Activated T-helper 17 cell treated with anti-CD3 and anti-CD28 coated beads, Interleukin-2, amount 50 U/mL, for 72 hours (primary cell): ENCODE data around the gene FAM13A. TPM values are rescaled to one million over a fixed set of nuclear protein-coding genes. Genes with fewer than 3 reads are reported as not detected.
"Not testable (repeated sequence)": the region's sequence is repeated elsewhere in the genome, so short reads cannot be mapped to it uniquely, and the experiment has no call there.

Experiments
- ATAC-seq: fragments of 150-1000 bp; cut with Tn5 transposase; replicated peaks from 2 replicates; pipeline ENCODE4 v1.10.0; 2021; ENCODE audit warnings: mild to moderate bottlenecking, moderate library complexity
- H3K27ac Mint-ChIP-seq: one replicate; pipeline ENCODE4 v1.8.0; 2022; ENCODE audit warnings: mixed read lengths
- H3K27me3 Mint-ChIP-seq: one replicate; pipeline ENCODE4 v1.8.0; 2022; ENCODE audit warnings: mixed read lengths
- H3K36me3 Mint-ChIP-seq: one replicate; pipeline ENCODE4 v1.8.0; 2022; ENCODE audit warnings: low read depth, mild to moderate bottlenecking, mixed read lengths
- H3K4me1 Mint-ChIP-seq: one replicate; pipeline ENCODE4 v1.8.0; 2022; ENCODE audit warnings: mixed read lengths
- H3K4me3 Mint-ChIP-seq: one replicate; pipeline ENCODE4 v1.8.0; 2022; ENCODE audit warnings: mild to moderate bottlenecking, mixed read lengths
- H3K9me3 Mint-ChIP-seq: one replicate; pipeline ENCODE4 v1.8.0; 2022; ENCODE audit warnings: mixed read lengths
- total RNA-seq, 2 donors: library from RNA; stranded (reverse); gene quantifications; one replicate each; pipeline ENCODE4 v1.2.3, GENCODE V29; 2022

FAM13A gene
- total RNA-seq, 2 donors from 2014 or later: 6.7 to 91.4 TPM

- H3K9me3 Mint-ChIP-seq: no peaks in the 10 kb centered on the region
- H3K27me3 Mint-ChIP-seq: no peaks in the 10 kb centered on the region
- no peak overlapping the region for H3K27ac Mint-ChIP-seq
- no peaks in the 10 kb centered on the region for H3K36me3 Mint-ChIP-seq
- no peak overlapping the region for H3K4me3 Mint-ChIP-seq
- ATAC-seq: no peak
- peaks cover 5% of the 10 kb centered on the region for H3K4me1 Mint-ChIP-seq
These were observed 57.5 kb downstream of the FAM13A start for GRCh38 chr4:88999392-88999930.

DNA sequence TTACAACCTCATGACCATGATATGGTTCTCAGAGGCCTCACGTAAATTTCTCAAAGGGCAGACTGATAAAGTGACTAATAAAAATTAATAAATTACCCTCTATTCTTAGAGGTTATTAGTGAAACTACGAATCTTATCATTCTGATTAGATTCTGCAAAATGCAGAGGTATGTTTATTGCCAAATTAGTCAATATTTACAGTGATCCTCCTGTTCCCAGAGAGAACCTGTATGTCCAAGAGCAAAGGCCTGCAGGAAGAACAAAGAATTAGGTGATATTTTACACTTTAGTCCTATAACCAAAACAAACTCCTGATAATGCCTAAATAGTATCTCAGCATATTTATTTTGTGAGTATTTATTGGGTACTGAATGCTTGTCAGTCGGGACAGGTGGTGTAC, 58.1 kb downstream of the FAM13A start:
- H3K27ac Mint-ChIP-seq: no peak overlapping the region

GRCh38 chr4:88998001-88998400, 59.0 kb downstream of the FAM13A start:
- H3K4me1 Mint-ChIP-seq: peaks cover 5% of the 10 kb centered on the region
- no peaks in the 10 kb centered on the region for H3K27me3 Mint-ChIP-seq
- H3K36me3 Mint-ChIP-seq: no peaks in the 10 kb centered on the region
- no peak overlapping the region for H3K27ac Mint-ChIP-seq
- H3K4me3 Mint-ChIP-seq: no peak overlapping the region
- ATAC-seq: no peak
- H3K9me3 Mint-ChIP-seq: no peaks in the 10 kb centered on the region

More for the DNA sequence above, 58.1 kb downstream of the FAM13A start:
- Mint-ChIP-seq H3K36me3 (no peaks in the 10 kb centered on the region), H3K9me3 (no peaks in the 10 kb centered on the region), H3K4me3 (no peak overlapping the region), H3K27me3 (no peaks in the 10 kb centered on the region), H3K4me1 (peaks cover 5% of the 10 kb centered on the region)
- no peak for ATAC-seq

DNA sequence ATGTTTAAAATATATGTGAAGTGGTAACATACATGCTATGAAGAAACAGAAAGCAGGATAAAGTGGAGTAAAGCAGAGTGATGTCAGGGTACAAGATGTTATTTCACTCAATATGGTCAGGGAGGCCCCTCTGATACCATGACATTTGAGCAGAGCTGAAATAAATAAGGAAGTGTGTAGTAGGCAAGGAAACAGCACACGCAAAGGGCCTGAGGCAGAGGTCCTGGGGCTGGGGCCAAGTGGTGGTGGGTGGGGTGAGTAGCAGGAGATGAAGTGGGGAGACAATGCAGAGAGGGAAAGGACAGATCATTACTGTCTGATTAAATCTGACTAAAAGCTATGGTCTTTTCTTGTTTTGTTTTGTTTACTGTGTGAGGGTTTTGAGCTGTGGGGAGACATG, 61.1 kb downstream of the FAM13A start:
- Mint-ChIP-seq H3K9me3 (no peaks in the 10 kb centered on the region), H3K4me3 (no peak overlapping the region), H3K4me1 (peaks cover 3% of the 10 kb centered on the region), H3K27ac (peak overlapping the region; percentile 36), H3K27me3 (no peaks in the 10 kb centered on the region), H3K36me3 (no peaks in the 10 kb centered on the region)
- no peak for ATAC-seq

GRCh38 chr4:88995257-88995656, 61.7 kb downstream of the FAM13A start:
- not testable (repeated sequence) for H3K9me3 Mint-ChIP-seq, H3K36me3 Mint-ChIP-seq, H3K27ac Mint-ChIP-seq, ATAC-seq, H3K27me3 Mint-ChIP-seq, H3K4me1 Mint-ChIP-seq, H3K4me3 Mint-ChIP-seq

GRCh38 chr4:88993246-88993645, 63.7 kb downstream of the FAM13A start:
- Mint-ChIP-seq H3K27ac (no peak overlapping the region), H3K27me3 (no peaks in the 10 kb centered on the region), H3K9me3 (no peaks in the 10 kb centered on the region), H3K4me1 (no peaks in the 10 kb centered on the region), H3K4me3 (no peak overlapping the region), H3K36me3 (no peaks in the 10 kb centered on the region)
- ATAC-seq: no peak

DNA sequence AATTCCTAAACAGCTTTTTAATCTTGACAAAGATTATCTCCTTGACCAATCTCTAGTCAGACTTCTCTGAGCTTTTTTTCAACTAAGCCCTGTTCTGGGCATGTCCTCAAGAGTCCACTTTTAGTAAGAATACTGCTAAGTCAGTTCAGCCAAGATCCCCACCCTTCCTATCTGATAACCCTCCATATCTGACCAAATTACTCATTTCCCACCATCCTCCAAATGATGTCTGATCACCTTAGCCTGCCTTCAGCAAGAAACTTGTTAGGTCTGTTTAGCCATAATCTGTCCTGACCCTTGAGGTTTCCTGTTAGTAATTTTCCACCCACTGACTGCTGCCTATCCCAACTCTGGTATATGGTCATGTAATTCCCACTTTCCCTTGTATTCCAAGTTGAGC, 65.2 kb downstream of the FAM13A start:
- H3K4me3 Mint-ChIP-seq: no peak overlapping the region
- H3K27ac Mint-ChIP-seq: no peak overlapping the region
- H3K36me3 Mint-ChIP-seq: no peaks in the 10 kb centered on the region
- H3K4me1 Mint-ChIP-seq: no peaks in the 10 kb centered on the region
- no peaks in the 10 kb centered on the region for H3K27me3 Mint-ChIP-seq
- H3K9me3 Mint-ChIP-seq: no peaks in the 10 kb centered on the region
- no peak for ATAC-seq

- Mint-ChIP-seq H3K4me3 (no peak overlapping the region), H3K9me3 (no peaks in the 10 kb centered on the region), H3K4me1 (no peaks in the 10 kb centered on the region), H3K36me3 (no peaks in the 10 kb centered on the region), H3K27me3 (no peaks in the 10 kb centered on the region), H3K27ac (no peak overlapping the region)
- ATAC-seq: no peak
These were observed 67.0 kb downstream of the FAM13A start for GRCh38 chr4:88989990-88990389.

GRCh38 chr4:88985088-88985773, 71.8 kb downstream of the FAM13A start:
- Mint-ChIP-seq H3K36me3 (no peaks in the 10 kb centered on the region), H3K9me3 (no peaks in the 10 kb centered on the region), H3K4me3 (no peak overlapping the region), H3K4me1 (no peaks in the 10 kb centered on the region), H3K27ac (no peak overlapping the region), H3K27me3 (no peaks in the 10 kb centered on the region)
- no peak for ATAC-seq

DNA sequence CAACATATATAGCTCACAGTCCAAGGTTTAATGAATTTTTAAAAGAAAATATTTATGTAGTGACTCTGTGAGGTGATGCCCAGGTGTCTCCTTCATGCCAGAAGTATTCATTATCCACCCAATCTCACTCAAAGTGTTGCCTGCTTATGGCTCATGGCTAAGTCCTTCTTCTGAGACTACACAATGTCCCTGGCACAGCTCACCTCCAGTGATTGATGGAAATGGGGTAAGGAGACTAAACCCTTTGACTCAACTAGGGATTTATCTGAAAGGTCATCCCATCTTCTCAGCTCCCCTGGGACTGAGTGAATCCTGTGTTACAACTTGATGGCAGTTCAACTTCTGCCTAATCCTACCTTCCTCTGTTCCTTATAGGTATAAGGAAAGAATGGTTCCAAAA, 74.2 kb downstream of the FAM13A start:
- H3K9me3 Mint-ChIP-seq: no peaks in the 10 kb centered on the region
- H3K4me3 Mint-ChIP-seq: no peak overlapping the region
- H3K27me3 Mint-ChIP-seq: no peaks in the 10 kb centered on the region
- no peak overlapping the region for H3K27ac Mint-ChIP-seq
- ATAC-seq: no peak
- H3K4me1 Mint-ChIP-seq: no peaks in the 10 kb centered on the region
- H3K36me3 Mint-ChIP-seq: no peaks in the 10 kb centered on the region

DNA sequence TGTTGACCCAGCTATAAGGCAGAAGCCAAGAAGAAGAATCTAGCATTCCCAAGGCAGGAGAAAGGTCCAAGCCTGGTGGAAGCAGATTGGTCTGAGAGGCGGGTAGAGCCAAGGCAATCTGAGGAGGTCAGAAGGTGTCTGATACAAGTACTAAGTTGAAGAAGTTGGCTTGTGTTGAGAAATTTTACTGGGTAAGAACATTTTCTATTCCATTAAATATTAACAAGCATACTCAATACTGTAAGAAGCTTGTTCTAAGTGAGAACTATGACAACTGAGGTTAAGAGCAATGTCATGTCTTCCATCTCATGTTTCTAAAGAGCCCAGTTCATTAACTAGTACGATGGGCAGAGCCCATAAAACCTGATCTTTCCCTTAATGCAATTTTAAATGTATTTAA, 75.0 kb downstream of the FAM13A start:
- H3K4me1 Mint-ChIP-seq: no peaks in the 10 kb centered on the region
- no peak overlapping the region for H3K4me3 Mint-ChIP-seq
- no peaks in the 10 kb centered on the region for H3K36me3 Mint-ChIP-seq
- H3K27ac Mint-ChIP-seq: no peak overlapping the region
- H3K9me3 Mint-ChIP-seq: no peaks in the 10 kb centered on the region
- H3K27me3 Mint-ChIP-seq: no peaks in the 10 kb centered on the region
- no peak for ATAC-seq

DNA sequence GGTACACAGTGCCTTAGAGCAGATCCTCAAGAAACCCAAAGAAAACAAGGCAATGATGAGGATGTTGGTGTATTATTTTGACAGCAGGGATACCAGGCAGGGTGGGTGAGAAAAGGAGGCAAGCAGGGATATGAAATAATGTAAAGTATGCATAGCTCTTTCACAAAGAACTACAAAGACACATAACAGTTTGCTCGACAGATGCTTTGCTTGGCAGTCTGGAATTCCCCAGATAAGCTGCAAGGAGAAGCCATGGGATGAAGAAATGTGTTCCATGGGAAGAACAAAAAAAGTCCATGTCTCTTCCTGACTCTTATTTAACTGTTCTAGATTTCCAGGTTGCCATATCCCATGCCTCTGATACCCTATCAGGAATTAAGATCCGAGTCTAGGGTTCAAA, 75.4 kb downstream of the FAM13A start:
- Mint-ChIP-seq H3K36me3 (no peaks in the 10 kb centered on the region), H3K27me3 (no peaks in the 10 kb centered on the region), H3K9me3 (no peaks in the 10 kb centered on the region), H3K4me3 (no peak overlapping the region), H3K27ac (no peak overlapping the region), H3K4me1 (no peaks in the 10 kb centered on the region)
- ATAC-seq: no peak

GRCh38 chr4:88979276-88979675, 77.7 kb downstream of the FAM13A start:
- Mint-ChIP-seq H3K36me3 (no peaks in the 10 kb centered on the region), H3K27me3 (peaks cover 7% of the 10 kb centered on the region), H3K9me3 (no peaks in the 10 kb centered on the region), H3K4me1 (no peaks in the 10 kb centered on the region), H3K27ac (no peak overlapping the region), H3K4me3 (no peak overlapping the region)
- ATAC-seq: no peak

DNA sequence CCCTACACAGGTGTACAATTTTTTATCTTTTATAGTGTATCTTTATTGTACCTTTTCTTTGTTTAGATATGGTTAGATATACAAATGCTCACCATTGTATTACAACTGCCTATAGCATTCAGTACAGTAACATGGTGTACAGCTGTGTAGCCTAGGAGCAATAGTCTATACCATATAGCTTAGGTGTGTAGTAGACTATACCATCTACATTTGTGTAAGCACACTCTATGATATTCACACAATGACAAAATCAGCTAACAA, 80.3 kb downstream of the FAM13A start:
- ATAC-seq: no peak
- Mint-ChIP-seq H3K4me3 (no peak overlapping the region), H3K27ac (no peak overlapping the region), H3K27me3 (peaks cover 16% of the 10 kb centered on the region), H3K4me1 (no peaks in the 10 kb centered on the region), H3K9me3 (peaks cover 9% of the 10 kb centered on the region), H3K36me3 (no peaks in the 10 kb centered on the region)

DNA sequence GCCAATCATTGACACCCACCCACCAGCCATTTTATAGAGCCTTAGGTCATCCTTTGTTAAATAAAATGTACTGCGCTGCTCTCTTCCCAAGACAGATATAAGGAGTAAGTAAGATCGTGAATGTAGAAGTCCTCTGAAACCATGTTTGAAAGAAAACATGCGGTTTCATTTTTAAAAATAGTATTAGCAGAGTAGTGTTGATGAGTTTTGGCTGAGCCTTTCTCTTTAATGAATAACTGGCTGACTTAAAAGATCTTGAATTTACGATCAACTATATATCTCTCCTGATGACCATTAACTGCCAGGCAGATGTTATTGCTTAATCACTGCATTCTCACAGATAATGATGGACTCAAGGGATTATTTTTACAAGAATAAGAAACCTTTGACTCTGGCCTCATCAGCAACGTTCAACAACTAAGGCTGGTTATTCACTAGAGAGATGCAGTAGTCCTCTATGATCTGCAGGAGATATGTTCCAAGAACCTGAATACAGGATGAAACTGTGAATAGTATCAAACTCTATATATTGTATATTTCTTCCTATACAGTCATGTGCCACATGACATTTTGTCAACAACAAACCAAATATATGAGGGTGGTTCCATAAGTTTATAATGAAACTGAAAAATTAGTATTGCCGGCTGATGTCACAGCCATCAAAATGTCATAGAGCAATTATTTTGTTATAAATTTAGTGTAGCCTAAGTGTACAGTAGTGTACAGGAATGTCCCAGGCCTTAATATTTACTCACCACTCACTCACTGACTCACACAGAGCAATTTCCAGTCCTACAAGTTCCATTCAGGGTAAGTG, 80.8 kb downstream of the FAM13A start:
- Mint-ChIP-seq H3K9me3 (peaks cover 9% of the 10 kb centered on the region), H3K4me3 (no peak overlapping the region), H3K36me3 (no peaks in the 10 kb centered on the region), H3K4me1 (no peaks in the 10 kb centered on the region), H3K27ac (no peak overlapping the region), H3K27me3 (peaks cover 16% of the 10 kb centered on the region)
- ATAC-seq: no peak
